CD4-positive, alpha-beta T cell (primary cell): ENCODE measurements around the gene ABCC9. TPM values are rescaled to one million over a fixed set of nuclear protein-coding genes. Genes with fewer than 3 reads are reported as not detected.

ENCODE experiments used
- ATAC-seq: fragments of 200-7000 bp; cut with Tn5 transposase; one replicate; pipeline ENCODE4 v1.10.0; 2022; ENCODE audit warnings: mild to moderate bottlenecking; ENCODE audit not compliant: poor library complexity
- CTCF ChIA-PET: fragments of 350-600 bp; sonication (Branson Sonifier 250); formaldehyde crosslinking; loops from one replicate; lab custom pipeline; 2021; ENCODE audit warnings: antibody characterized with exemption, inconsistent platforms; lab: Charles Lee
- POLR2A ChIA-PET: fragments of 350-600 bp; sonication (Branson Sonifier 250); formaldehyde crosslinking; loops from one replicate; lab custom pipeline; 2021; ENCODE audit warnings: antibody characterized with exemption, inconsistent platforms; lab: Charles Lee
- DNase-seq, 14 experiments: peaks; one replicate each; pipeline ENCODE4 v3.0.0-alpha.2; 2013 to 2020; ENCODE audit warnings: mixed read lengths in 2 of 14
- H3K27ac ChIP-seq, 2 donors: one replicate each; pipeline versions ENCODE4 v1.5.1 to v1.7.0; 2013; ENCODE audit warnings: low read length in 2 of 2, low read depth in 1 of 2, mild to moderate bottlenecking in 1 of 2
- H3K27me3 ChIP-seq, 2 experiments: 1 replicate in 1 of 2; 2 replicates in 1 of 2; pipeline versions ENCODE4 v1.6.1 to v1.7.0; 2013; ENCODE audit warnings: low read length in 2 of 2, control low read depth in 1 of 2, mild to moderate bottlenecking in 1 of 2, moderate library complexity in 1 of 2; ENCODE audit not compliant: insufficient read depth in 2 of 2, control insufficient read depth in 1 of 2
- H3K36me3 ChIP-seq: one replicate; pipeline ENCODE4 v1.6.1; 2013; ENCODE audit warnings: low read length, control low read depth; ENCODE audit not compliant: insufficient read depth
- H3K4me1 ChIP-seq: one replicate; pipeline ENCODE4 v1.6.1; 2013; ENCODE audit warnings: low read length, control low read depth; ENCODE audit not compliant: insufficient read depth
- H3K4me3 ChIP-seq: one replicate; pipeline ENCODE4 v1.5.1; 2013; ENCODE audit warnings: mild to moderate bottlenecking, low read length, moderate library complexity
- H3K9me3 ChIP-seq, 2 experiments: 1 replicate in 1 of 2; 2 replicates in 1 of 2; pipeline versions ENCODE4 v1.6.1 to v1.7.0; 2013; ENCODE audit warnings: low read length in 2 of 2, mild to moderate bottlenecking in 2 of 2, control low read depth in 1 of 2, moderate library complexity in 1 of 2; ENCODE audit not compliant: control insufficient read depth in 1 of 2, insufficient read depth in 1 of 2
- H3K27ac Mint-ChIP-seq: one replicate; pipeline ENCODE4 v1.8.0; 2020; ENCODE audit warnings: mixed read lengths
- H3K27me3 Mint-ChIP-seq: one replicate; pipeline ENCODE4 v1.8.0; 2021; ENCODE audit warnings: mixed read lengths
- H3K36me3 Mint-ChIP-seq: one replicate; pipeline ENCODE4 v1.8.0; 2021; ENCODE audit warnings: low read depth, mixed read lengths
- H3K4me1 Mint-ChIP-seq: one replicate; pipeline ENCODE4 v1.8.0; 2021; ENCODE audit warnings: low read depth, mixed read lengths
- H3K4me3 Mint-ChIP-seq: one replicate; pipeline ENCODE4 v1.8.0; 2020; ENCODE audit warnings: mild to moderate bottlenecking, mixed read lengths
- H3K9me3 Mint-ChIP-seq: one replicate; pipeline ENCODE4 v1.8.0; 2020; ENCODE audit warnings: mixed read lengths
- intact Hi-C, 2 experiments: fragments of 100-400 bp; cut with DNase I in 1 of 2; cut with micrococcal nuclease in 1 of 2; formaldehyde crosslinking; loops; one replicate each; pipeline versions ENCODE4 v1.15.1 to v1.9.0; 2023 to 2025; cut with DNase I, micrococcal nuclease
- total RNA-seq, 174 experiments: library from RNA in 2 of 174; stranded (reverse) in 2 of 174; gene quantifications; one replicate each; pipeline ENCODE4 v1.2.3 and lab custom pipeline; 2021 to 2026
- TF ChIP-seq, protein P1 (sequence below): fragments of 200-600 bp; IDR thresholded peaks from one replicate; pipeline ENCODE4 v1.8.0; 2022; ENCODE audit warnings: antibody characterized with exemption, mild to moderate bottlenecking

Gene ABCC9
- total RNA-seq, 2 experiments from 2014 or later, result not detected

DNA sequence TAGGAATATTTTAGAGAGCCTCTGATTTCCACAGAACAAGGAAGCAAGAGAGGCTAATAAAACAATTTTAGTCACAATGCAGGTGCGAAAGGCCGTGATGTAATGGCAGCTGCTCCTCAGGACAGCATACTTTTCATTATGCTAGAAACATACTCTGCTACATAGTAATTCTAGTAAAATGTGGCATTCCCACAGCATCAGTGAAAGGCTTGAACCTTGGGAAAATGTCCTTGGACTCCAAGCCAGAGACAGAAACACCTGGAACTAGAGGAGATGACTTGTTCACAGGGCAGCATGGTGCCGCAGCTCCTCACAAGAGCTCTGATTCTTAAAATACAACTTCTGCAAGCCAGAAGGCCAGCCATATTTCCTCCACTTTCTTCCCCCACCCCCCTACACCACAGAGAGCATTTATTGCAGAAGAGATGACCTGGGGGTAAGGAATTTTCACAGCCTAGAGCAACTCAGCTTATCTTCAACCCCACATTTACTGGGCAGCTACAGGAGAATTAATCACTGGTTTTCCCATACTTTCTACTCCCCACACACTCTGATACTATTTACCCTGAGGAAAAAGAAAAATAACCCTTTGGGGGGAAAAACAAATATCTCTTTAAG, 15.8 kb downstream of the ABCC9 start:
- intact Hi-C loops, result no loop called here
- no peak for ATAC-seq

DNA sequence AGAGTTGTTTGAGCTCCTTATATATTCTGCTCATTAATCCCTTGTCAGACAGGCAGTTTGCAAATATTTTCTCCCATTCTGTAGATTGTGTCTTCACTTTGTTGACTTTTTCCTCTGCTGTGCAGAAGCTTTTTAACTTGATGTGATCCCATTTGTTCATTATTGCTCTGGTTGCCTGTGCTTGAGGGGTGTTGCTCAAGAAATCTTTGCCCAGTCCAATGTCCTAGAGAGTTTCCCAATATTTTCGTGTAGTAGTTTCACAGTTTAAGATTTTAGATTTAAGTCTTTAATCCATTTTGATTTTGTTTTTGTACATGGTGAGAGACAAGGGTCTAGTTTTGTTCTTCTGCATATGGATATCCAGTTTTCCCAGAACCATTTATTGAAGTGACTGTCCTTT, 19.8 kb downstream of the ABCC9 start:
- Mint-ChIP-seq H3K4me1 (no peaks in the 10 kb centered on the region), H3K4me3 (no peak overlapping the region), H3K27ac (no peak overlapping the region), H3K9me3 (no peaks in the 10 kb centered on the region), H3K27me3 (peaks cover 36% of the 10 kb centered on the region), H3K36me3 (no peaks in the 10 kb centered on the region)
- H3K27ac ChIP-seq, result no peak overlapping the region
- no peaks in the 10 kb centered on the region for H3K36me3 ChIP-seq
- ATAC-seq, result no peak
- no peaks in the 10 kb centered on the region for H3K4me1 ChIP-seq
- POLR2A ChIA-PET, result no interaction called here
- intact Hi-C loops, result no loop called here
- peaks cover 4 to 5% of the 10 kb centered on the region in 2 experiments for H3K27me3 ChIP-seq
- CTCF ChIA-PET, result no interaction called here
- no peak overlapping the region for H3K4me3 ChIP-seq
- DNase-seq, result no peak
- H3K9me3 ChIP-seq, result no peaks in the 10 kb centered on the region
- TF ChIP-seq, protein P1, sequence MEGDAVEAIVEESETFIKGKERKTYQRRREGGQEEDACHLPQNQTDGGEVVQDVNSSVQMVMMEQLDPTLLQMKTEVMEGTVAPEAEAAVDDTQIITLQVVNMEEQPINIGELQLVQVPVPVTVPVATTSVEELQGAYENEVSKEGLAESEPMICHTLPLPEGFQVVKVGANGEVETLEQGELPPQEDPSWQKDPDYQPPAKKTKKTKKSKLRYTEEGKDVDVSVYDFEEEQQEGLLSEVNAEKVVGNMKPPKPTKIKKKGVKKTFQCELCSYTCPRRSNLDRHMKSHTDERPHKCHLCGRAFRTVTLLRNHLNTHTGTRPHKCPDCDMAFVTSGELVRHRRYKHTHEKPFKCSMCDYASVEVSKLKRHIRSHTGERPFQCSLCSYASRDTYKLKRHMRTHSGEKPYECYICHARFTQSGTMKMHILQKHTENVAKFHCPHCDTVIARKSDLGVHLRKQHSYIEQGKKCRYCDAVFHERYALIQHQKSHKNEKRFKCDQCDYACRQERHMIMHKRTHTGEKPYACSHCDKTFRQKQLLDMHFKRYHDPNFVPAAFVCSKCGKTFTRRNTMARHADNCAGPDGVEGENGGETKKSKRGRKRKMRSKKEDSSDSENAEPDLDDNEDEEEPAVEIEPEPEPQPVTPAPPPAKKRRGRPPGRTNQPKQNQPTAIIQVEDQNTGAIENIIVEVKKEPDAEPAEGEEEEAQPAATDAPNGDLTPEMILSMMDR, result no peak

More for the DNA sequence above, 15.8 kb downstream of the ABCC9 start:
- Histone ChIP-seq H3K36me3 (no peaks in the 10 kb centered on the region), H3K27ac (no peak overlapping the region), H3K4me1 (no peaks in the 10 kb centered on the region), H3K9me3 (peaks cover 0 to 3% of the 10 kb centered on the region in 2 experiments), H3K4me3 (no peak overlapping the region), H3K27me3 (peaks cover 4 to 5% of the 10 kb centered on the region in 2 experiments)
- H3K9me3 Mint-ChIP-seq, result no peaks in the 10 kb centered on the region
- H3K4me1 Mint-ChIP-seq, result no peaks in the 10 kb centered on the region
- no peaks in the 10 kb centered on the region for H3K36me3 Mint-ChIP-seq
- H3K27me3 Mint-ChIP-seq, result peaks cover 38% of the 10 kb centered on the region
- no peak overlapping the region for H3K27ac Mint-ChIP-seq
- DNase-seq, result no peak
- H3K4me3 Mint-ChIP-seq, result no peak overlapping the region
- POLR2A ChIA-PET, result no interaction called here
- CTCF ChIA-PET, result interaction anchor here (0.6 kb wide), 1 partner anchor 228 kb away, joined by 3 read pairs; no protein-coding TSS in a partner anchor
- TF ChIP-seq, protein P1, result no peak

DNA sequence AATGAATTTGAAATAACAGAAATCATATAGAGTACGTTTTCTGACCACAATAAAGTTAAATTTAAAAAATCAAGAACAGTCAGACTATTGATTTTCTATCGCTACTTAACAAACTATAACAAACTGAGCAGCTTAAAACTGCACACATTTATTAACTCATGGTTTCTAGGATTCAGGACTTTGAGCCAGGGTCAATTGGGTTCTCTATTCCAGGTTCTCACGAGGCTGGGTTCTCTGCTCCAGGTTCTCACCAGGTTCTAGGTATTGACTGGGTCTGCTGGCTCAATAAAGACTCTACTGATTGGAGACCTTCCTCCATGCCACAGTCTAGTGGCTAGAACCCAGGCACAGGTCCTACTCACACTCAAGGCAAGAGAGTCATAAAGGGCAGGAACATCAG, 22.8 kb downstream of the ABCC9 start:
- Mint-ChIP-seq H3K4me3 (no peak overlapping the region), H3K36me3 (no peaks in the 10 kb centered on the region), H3K9me3 (no peaks in the 10 kb centered on the region), H3K27ac (no peak overlapping the region), H3K4me1 (no peaks in the 10 kb centered on the region), H3K27me3 (peaks cover 28% of the 10 kb centered on the region)
- no peaks in the 10 kb centered on the region for H3K36me3 ChIP-seq
- ChIA-PET CTCF (no interaction called here), POLR2A (no interaction called here)
- H3K27me3 ChIP-seq, result peaks cover 0 to 3% of the 10 kb centered on the region in 2 experiments
- no peaks in the 10 kb centered on the region for H3K4me1 ChIP-seq
- intact Hi-C loops, result no loop called here
- H3K27ac ChIP-seq, result no peak overlapping the region
- H3K9me3 ChIP-seq, result no peaks in the 10 kb centered on the region
- DNase-seq (no peak), ATAC-seq (no peak)
- TF ChIP-seq, protein P1, result no peak
- H3K4me3 ChIP-seq, result no peak overlapping the region
